Heart right ventricle (tissue), 16 donors: ENCODE results near the gene ARID5A. TPM values are rescaled to one million over a fixed set of nuclear protein-coding genes. Genes with fewer than 3 reads are reported as not detected.
A peak's percentile ranks its signal among the peaks of the same experiment; 100 is the strongest.

Experiments
- ATAC-seq, 8 donors: fragments of 200-7000 bp; cut with Tn5 transposase; one replicate each; pipeline ENCODE4 v1.9.1; 2020; ENCODE audit warnings: mild to moderate bottlenecking in 8 of 8, moderate library complexity in 8 of 8, moderate number of reproducible peaks in 1 of 8
- DNase-seq, 2 donors: peaks; one replicate each; pipeline ENCODE4 v3.0.0-alpha.2; 2020
- H3K27ac ChIP-seq, 10 donors: fragments of 200-600 bp; sonication (generic) in 2 of 10; one replicate each; pipeline versions ENCODE4 v1.5.0 to v1.8.0; 2020 to 2022; ENCODE audit warnings: mild to moderate bottlenecking in 3 of 10
- H3K27me3 ChIP-seq, 7 donors: fragments of 200-600 bp; one replicate each; pipeline ENCODE4 v1.8.0; 2021 to 2022; ENCODE audit warnings: mild to moderate bottlenecking in 2 of 7
- H3K36me3 ChIP-seq, 9 donors: fragments of 200-600 bp; sonication (generic) in 1 of 9; one replicate each; pipeline versions ENCODE4 v1.5.0 to v1.8.0; 2020 to 2022; ENCODE audit warnings: mild to moderate bottlenecking in 2 of 9
- H3K4me1 ChIP-seq, 9 donors: fragments of 200-600 bp; sonication (generic) in 1 of 9; one replicate each; pipeline versions ENCODE4 v1.5.0 to v1.8.0; 2020 to 2022; ENCODE audit warnings: mild to moderate bottlenecking in 4 of 9
- H3K4me3 ChIP-seq, 10 donors: fragments of 200-600 bp; sonication (generic) in 2 of 10; one replicate each; pipeline versions ENCODE4 v1.5.0 to v1.8.0; 2020 to 2022; ENCODE audit warnings: mild to moderate bottlenecking in 7 of 10, moderate library complexity in 2 of 10
- H3K9me3 ChIP-seq, 11 donors: fragments of 200-600 bp in 10 of 11; sonication (generic) in 2 of 11; one replicate each; pipeline versions ENCODE4 v1.5.0 to v1.8.0; 2013 to 2022; ENCODE audit warnings: mild to moderate bottlenecking in 2 of 11, control low read depth in 1 of 11, moderate library complexity in 1 of 11
- CTCF ChIP-seq, 9 donors: fragments of 200-600 bp; sonication (generic) in 2 of 9; IDR thresholded peaks; one replicate each; pipeline versions ENCODE4 v1.5.0 to v1.8.0; 2021 to 2022; ENCODE audit warnings: antibody characterized with exemption in 9 of 9, mild to moderate bottlenecking in 5 of 9, moderate library complexity in 1 of 9
- WGBS, 2 donors: extraction: QIAGEN DNeasy Blood & Tissue Kit; methylation state at CpG; one replicate each; pipeline ENCODE4 v1.1.7; 2013; ENCODE audit warnings: inconsistent platforms in 1 of 2; 5-methylcytosine and 5-hydroxymethylcytosine counted together
- intact Hi-C, 10 donors: fragments of 100-400 bp; cut with DNase I; formaldehyde crosslinking; loops; one replicate each; pipeline versions ENCODE4 v1.11.1 to v1.14.2; 2022
- polyA plus RNA-seq, 2 donors: library from polyadenylated mRNA; stranded (reverse); fragments of 200-250 nt; gene quantifications; one replicate each; pipeline ENCODE4 v1.2.3, GENCODE V29; 2013
- total RNA-seq, 10 donors: library from RNA; stranded (reverse); fragmentation: NEBNext Ultra II Directional in 3 of 10; extraction: Animal tissue kit (Norgen Biotek cat#: 25700) in 3 of 10; gene quantifications; one replicate each; pipeline versions ENCODE4 v1.2.1 to v1.2.4, GENCODE V29; 2021 to 2023
- donor health status: Arrhythmogenic right ventricular cardiomyopathy.
- donor health status: ischemic (EF 13 %, LVEDD 7.1; RV severe dilation, severe dysfunction).
- donor health status: healthy with polysubstance abuse.
- donor health status: DM: no; HTN: yes; CAD: no.
- donor health status: DM: no; HTN: no; CAD: no.
- donor health status: ischemic (EF 25% LVEDD 6.9; RV normal size, moderate dysfunction).
- donor health status: ischemic (EF 25% LVEDD 5.7; RV mildly dilated, moderate dysfunction).
- donor health status: healthy.
- donor health status: DM: yes; HTN: yes; CAD: no.
- donor health status: Ischemic cardiomyopathy.
- donor health status: ischemic (EF 35%, LVEDD 5.7; RV mildly dilated, moderate dysfunction).
- donor health status: nonischemic (EF 11% LVEDD 7.7; RV severe dilation, severe dysfunction).
- donor health status: DM: yes; HTN: yes; CAD: no.
- donor health status: PGD.
- donor health status: ischemic (EF 29% LVEDD 5.4; RV normal size, mild dysfunction).
- donor health status: nonischemic (EF 23%, LVEDD 6.1; RV moderate dilation, normal function).

Gene ARID5A
- total and polyA plus RNA-seq, 12 donors = 12.0 to 121 (median 41.1) TPM

GRCh38 chr2:96558061-96558460 is 21.5 kb downstream of the ARID5A start:
- no peaks in the 10 kb centered on the region for H3K27me3 ChIP-seq
- ATAC-seq (no peak), DNase-seq (no peak)
- no peak overlapping the region for H3K4me3 ChIP-seq
- peaks cover 0 to 4% (median 0%) of the 10 kb centered on the region in 9 donors for H3K36me3 ChIP-seq
- H3K4me1 ChIP-seq = peaks cover 6 to 15% (median 12%) of the 10 kb centered on the region in 9 donors
- WGBS, 2 donors = 81 to 90% methylated on average over 6 of the region's 6 CpGs
- intact Hi-C loops = no loop called here
- H3K9me3 ChIP-seq = peaks cover 0 to 5% (median 0%) of the 10 kb centered on the region in 11 donors
- H3K27ac ChIP-seq = no peak overlapping the region
- no peak for TF ChIP-seq CTCF (IDR thresholded peaks at IDR 0.05)

GRCh38 chr2:96558485-96558884 is 21.9 kb downstream of the ARID5A start:
- TF ChIP-seq CTCF (IDR thresholded peaks at IDR 0.05) = no peak
- no peak for DNase-seq
- intact Hi-C loops = no loop called here
- Histone ChIP-seq H3K4me1 (peaks cover 6 to 13% (median 11%) of the 10 kb centered on the region in 9 donors), H3K27me3 (no peaks in the 10 kb centered on the region), H3K9me3 (peaks cover 0 to 5% (median 0%) of the 10 kb centered on the region in 11 donors), H3K27ac (no peak overlapping the region), H3K36me3 (peaks cover 0 to under 1% (median 0%) of the 10 kb centered on the region in 9 donors), H3K4me3 (no peak overlapping the region)
- ATAC-seq = no peak
- WGBS, 2 donors = 79 to 81% methylated on average over 8 of the region's 8 CpGs

- no peaks in the 10 kb centered on the region for H3K4me1 ChIP-seq
- DNase-seq = no peak
- ATAC-seq = no peak
- no peak for TF ChIP-seq CTCF (IDR thresholded peaks at IDR 0.05)
- 77 to 96% methylated on average over 4 of the region's 4 CpGs for WGBS, 2 donors
- H3K36me3 ChIP-seq = no peaks in the 10 kb centered on the region
- no peak overlapping the region for H3K4me3 ChIP-seq
- no peak overlapping the region for H3K27ac ChIP-seq
- H3K27me3 ChIP-seq = no peaks in the 10 kb centered on the region
- intact Hi-C loops = no loop called here
- H3K9me3 ChIP-seq = peaks cover 0 to 5% (median 0%) of the 10 kb centered on the region in 11 donors
Measured at GRCh38 chr2:96564026-96564425, 27.5 kb downstream of the ARID5A start.

- TF ChIP-seq CTCF (IDR thresholded peaks at IDR 0.05) = no peak
- WGBS, 2 donors = 66 to 81% methylated on average over 3 of the region's 3 CpGs
- H3K9me3 ChIP-seq = peaks cover 0 to 5% (median 0%) of the 10 kb centered on the region in 11 donors
Measured at GRCh38 chr2:96564563-96564962, 28.0 kb downstream of the ARID5A start.

More at GRCh38 chr2:96564563-96564962, 28.0 kb downstream of the ARID5A start:
- no peak overlapping the region for H3K4me3 ChIP-seq
- H3K27ac ChIP-seq = no peak overlapping the region
- ATAC-seq = peak in 1 of 8 donors; percentile 7
- H3K4me1 ChIP-seq = no peaks in the 10 kb centered on the region
- intact Hi-C loops = no loop called here
- no peak for DNase-seq
- H3K36me3 ChIP-seq = no peaks in the 10 kb centered on the region
- H3K27me3 ChIP-seq = no peaks in the 10 kb centered on the region
